HTR-8/SVneo (cell line): Measurements from ENCODE around the gene SORT1.
A peak's percentile ranks its signal among the peaks of the same experiment; 100 is the strongest.
"Not testable (repeated sequence)": the region's sequence is repeated elsewhere in the genome, so short reads cannot be mapped to it uniquely, and the experiment has no call there.

Experiments used
- DNase-seq: peaks from one replicate; pipeline ENCODE4 v3.0.0; 2011; ENCODE audit warnings: low spot score, mixed read lengths; ENCODE audit not compliant: insufficient read length
- FAIRE-seq: peaks from 2 replicates; lab custom pipeline; 2011; peaks lifted over from hg19 to GRCh38; lab: Jason Lieb, UNC

The SORT1 gene

DNA sequence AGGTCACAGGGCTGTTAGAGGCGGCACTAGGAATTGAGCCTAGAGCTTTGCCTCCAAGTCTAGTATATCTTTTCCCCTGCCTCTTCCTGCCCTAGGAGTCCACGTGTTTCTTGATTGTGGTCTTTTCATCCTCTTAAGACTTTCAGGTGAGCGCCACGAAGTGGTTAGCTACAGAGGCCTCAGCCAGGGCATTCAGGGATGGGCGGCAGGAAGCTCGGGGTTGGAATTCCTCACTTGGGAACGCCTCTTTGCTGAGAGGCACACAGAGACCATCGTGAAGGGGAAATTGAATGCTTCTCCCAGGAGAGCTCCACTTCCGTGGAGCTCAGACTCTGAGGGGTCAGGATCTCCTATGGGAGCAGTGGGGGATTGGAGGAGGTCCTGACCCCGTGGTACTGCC is 91.7 kb downstream of the SORT1 start:
- not testable (repeated sequence) for FAIRE-seq, DNase-seq

DNA sequence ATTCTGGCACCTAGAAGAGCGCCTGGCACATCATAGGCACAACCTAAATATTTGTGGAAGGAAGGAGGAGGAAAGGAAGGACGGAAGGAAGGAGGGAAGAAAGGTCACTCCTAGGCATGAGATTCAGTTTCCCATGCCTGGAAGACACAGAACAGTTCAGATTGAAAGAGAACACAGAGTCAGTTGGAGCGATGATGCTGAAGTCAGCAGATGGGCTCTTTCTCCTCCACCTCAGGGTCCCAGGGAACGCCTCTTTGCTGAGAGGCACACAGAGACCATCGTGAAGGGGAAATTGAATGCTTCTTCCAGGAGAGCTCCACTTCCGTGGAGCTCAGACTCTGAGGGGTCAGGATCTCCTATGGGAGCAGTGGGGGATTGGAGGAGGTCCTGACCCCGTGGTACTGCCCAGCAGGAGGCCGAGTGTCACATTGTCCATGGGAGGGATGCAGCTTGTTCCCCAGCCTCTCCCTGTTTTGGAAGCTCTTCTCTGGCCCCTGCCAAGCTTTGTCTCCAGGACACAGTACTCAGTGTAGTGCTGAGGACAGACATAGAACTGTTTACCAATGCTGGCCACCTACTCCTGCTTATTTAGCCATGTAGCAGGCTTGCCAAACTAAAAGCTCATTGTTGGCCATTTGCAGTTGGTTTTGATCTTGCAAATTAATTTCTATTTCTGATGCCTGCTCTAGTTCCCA is 93.3 kb downstream of the SORT1 start:
- no peak for FAIRE-seq
- DNase-seq = no peak

DNA sequence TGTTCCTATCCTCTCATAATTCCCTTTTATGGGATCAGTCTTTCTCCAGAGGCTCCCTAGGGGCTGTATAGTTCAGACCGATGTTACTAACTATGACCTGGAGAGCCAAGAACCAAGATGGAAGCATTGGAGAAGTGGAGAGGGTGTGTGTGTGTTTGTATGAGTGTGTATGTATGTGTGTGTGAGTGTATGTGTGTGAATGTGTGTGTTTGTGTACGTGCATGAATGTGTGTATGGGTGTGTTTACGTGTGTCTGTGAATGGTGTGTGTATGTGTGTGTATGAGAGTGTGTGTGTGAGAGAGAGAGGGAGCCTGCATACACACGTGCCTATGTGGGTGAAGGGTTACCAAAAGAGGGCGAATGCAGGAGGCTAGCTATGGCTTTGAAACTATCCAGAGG is 95.8 kb downstream of the SORT1 start:
- no peak for DNase-seq
- no peak for FAIRE-seq

DNA sequence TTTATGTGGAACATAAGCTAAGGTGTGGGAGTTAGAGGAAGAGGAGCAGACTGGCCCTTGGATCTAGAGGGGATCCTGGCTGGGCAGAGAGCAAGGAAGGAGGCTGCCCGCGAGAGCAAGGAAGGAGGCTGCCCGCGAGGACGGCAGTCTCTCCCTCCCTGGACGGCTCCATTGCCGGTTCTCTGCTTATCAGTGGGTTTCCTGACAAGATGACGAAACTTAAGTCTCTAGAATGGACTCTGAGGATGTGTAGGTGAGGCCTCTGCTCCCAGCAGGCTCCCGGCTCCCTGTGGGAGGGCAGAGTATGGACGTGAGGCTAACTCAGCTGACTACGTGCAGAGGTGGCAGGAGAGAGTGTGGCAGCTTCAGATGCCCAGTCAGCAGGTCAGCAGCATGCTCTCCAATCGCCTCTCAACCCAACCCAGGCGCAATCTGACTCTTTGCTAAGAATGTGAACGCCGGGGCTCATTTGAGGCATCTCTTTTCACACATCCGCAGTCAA is 97.0 kb downstream of the SORT1 start:
- FAIRE-seq (no peak), DNase-seq (no peak)

DNA sequence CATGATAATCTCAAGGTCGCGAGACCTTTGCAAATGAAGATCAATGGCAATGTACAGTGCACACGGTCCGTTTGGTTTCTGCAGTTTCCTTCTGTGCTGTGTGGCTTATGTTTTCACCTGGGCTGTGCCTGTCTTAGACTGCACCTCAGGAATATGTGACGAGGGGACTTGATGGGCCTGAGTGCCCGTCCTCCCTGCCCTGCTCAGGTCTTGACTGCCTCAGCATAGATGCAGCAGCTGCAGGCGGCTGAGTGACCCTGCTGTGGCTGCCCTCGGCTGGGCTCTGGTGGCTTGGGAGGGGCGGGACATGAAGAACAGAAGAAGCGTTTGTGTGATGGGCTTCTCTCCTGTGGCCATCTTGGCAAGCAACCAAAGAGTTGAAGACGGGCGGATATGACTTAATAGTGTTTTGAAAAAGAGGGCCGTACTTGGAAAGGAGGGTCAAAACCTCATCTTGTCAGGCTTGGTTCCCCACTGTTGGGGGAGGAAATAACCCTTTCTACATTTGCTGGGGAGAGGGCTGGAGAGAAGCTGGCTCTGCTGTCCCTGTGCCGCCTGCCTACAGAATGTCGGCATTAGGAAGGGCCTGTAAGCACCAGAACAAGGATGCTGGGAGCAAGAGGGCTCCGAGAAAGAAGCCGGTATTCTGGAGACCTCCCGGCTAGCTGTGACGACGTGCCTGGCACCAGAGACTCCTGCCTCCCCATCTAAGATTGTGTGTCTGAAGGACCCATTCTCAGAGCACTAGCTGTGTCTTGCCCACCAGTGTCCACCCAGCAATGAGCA is 98.0 kb downstream of the SORT1 start:
- FAIRE-seq (no peak), DNase-seq (no peak)

DNA sequence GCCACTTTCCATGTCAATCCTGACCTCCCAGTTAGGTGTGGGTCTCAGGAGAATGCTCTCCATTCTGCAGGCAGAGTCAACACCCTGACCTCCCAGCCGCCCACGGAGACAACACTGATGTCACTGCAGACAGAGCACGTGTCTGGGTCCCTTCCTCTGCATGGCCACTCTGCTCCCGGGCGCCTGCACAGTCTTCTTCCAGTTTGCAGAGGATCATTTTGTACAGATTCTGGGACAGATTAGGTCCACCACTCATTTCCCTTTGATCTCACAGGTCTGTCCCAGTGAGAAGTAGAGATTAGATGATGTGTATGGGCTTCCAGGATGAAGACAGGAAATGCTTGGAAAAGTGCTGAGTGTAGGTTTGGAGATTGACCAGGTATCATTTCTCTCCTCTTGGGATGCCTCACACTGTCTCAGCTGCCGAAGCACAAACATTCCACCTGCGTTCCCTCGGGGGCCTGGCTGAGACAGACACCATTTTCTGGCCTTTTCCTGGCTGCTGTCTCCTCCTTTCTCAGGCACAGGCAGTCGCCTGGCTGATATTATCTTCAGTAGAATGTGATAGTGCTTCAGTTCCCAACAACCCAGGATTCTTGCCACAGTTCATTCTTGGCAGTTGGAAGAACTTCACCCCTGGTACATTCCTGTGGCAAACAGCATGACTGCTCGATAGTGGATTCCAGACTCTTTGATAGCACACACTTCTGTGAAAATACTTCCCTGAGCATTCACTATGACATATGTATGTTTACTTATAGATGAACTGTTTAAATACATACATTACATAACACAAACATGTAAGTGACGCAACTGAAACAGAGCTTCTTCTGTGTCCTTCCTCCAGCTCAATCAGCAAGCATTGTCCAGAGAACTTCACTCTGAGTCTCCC is 98.8 kb downstream of the SORT1 start:
- DNase-seq = peak; percentile 35
- FAIRE-seq = no peak

DNA sequence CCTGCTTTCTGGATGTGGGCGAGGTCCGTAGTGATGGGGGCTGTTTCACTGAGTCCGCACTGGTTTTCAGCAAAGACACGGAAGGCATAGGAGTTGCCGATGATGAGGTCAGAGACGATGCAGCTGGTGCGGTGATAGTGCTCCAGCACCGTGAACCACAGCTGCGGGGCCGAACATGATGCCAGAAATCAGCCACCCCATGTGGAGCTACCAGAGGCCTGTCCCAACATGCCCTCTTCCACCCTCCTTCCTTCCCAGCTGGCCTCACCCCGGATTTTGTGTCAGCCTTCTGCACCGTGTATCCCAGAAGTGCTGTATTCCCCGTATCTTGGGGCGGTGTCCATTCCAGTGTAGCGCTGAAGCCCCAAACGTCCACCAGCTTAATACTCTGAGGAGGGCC is 100.9 kb downstream of the SORT1 start:
- no peak for DNase-seq
- no peak for FAIRE-seq

DNA sequence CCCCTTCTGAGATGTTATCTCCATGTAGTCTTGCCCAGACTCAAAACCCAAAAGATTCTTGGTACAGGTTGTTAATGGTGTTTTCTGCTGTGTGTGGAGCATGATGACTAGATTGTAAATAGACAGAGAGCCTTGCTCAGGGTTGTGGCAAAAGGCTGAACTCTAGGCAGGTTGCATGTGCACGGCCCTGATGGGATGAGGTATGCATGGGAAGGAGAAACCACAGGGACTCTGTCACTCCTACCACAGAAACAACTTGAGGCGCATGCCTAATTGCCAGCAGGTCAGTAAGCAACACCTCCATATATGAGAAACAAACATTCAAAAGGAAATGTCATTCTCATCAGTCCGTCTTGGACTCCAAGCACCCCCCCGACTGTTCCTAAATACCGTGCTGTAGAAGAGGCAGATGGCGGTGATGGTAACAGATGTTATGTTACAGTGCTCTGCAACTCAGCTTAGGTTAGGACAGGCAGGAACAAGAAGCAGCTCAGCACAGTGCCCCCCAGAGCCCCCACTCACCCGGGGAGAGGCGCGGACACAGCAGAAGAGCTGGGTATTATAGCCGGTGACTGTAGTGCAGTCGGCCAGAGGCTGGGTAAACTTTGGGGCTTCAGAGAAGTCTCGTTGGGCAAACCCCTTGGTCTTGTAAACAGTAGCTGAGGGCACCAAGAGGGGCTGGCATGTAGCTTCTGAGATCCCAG is 101.9 kb downstream of the SORT1 start:
- DNase-seq (no peak), FAIRE-seq (no peak)

DNA sequence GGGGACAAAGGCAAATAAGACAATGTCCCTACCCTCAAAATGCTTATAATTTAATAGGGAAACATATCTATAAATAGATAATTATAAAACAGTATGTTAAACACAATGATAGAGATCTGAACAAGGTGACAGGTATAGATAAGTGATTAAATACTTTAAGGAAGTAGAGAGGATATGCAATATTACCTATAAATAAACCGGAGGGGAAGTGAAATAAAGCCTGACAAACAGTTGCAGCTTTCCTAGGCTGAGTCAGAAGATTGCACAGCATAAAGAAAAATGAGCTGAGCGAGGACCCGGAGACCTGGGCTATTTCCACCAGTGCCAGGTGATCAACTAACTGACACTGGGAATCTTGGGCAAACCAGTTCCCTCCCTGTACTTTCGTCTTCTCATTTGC is 103.2 kb downstream of the SORT1 start:
- FAIRE-seq (no peak), DNase-seq (no peak)

DNA sequence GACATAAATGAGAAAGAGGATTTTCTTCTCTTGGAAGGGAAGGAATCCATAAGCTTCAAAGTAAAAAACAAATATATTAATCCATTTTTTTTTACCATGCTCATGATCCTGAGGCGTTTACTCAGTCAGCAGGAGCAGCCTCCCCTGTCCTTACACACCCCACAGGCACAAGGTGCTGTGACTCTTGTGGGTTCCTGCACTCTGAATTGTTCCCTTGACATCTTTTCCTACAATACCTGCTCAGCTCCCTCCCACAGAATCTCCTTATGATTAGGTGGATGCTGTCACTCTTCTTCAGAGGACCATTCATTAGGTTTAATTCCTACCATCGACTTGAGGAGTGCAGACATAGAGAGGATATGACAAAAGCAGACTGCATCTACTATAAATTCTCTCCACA is 104.7 kb downstream of the SORT1 start:
- DNase-seq (no peak), FAIRE-seq (no peak)

DNA sequence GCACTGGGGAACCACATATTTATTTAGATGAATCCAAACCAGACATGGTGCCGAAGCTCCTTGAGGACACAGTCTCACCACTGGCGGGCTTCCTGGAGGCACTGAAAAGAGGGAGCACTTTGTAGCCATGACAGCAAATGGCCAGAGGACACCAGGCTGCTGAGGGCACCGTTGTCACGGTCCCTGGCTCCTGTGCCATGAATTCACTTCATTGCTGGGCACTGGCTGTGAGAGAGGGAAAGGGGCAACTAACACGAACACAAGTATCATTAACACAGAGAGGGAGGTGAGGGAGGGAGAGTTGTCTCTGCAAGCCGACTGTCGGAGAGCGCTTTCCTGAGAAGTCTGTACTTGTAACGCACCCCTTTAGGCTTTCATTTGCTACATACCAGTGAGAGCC is 105.4 kb downstream of the SORT1 start:
- no peak for FAIRE-seq

DNA sequence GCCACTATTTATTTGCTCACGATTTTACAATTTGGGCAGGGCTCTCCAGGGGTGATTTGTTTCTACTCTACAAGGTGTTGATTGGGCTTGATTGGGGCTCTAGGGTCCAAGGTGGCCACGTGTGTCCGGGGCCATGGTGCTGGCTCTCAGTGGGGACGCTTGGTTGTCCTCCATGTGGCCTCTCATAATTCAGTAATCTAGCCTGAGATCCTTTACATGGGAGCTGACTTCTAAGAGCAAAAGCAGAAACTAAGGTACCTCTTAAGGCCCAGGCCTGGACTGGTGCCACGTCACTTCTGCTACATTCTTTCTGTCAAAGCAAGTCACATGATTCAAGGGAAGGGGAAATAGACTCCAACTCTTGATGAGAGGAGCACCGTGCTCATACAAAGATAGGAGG is 106.7 kb downstream of the SORT1 start:
- DNase-seq = no peak
- no peak for FAIRE-seq

More for the DNA sequence above, 105.4 kb downstream of the SORT1 start:
- no peak for DNase-seq

DNA sequence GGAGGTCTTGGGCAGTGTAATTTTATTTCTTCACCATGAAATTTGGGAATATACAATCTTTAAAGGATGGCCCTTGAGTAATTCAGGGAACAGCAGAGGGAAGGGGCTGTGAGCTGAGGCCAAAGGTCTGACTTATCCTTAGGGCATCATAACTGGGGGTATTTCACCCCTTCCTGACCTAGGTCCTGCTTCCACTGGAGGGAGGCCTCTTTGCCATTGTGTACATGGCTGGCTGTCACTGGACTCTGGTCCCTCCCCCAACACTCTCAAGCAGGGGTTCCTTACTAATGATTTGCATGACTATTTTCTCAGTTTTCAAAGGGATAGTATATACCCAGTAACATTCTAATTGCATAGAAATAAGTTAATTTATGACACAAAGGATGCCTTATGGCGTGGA is 107.6 kb downstream of the SORT1 start:
- FAIRE-seq = no peak
- no peak for DNase-seq

DNA sequence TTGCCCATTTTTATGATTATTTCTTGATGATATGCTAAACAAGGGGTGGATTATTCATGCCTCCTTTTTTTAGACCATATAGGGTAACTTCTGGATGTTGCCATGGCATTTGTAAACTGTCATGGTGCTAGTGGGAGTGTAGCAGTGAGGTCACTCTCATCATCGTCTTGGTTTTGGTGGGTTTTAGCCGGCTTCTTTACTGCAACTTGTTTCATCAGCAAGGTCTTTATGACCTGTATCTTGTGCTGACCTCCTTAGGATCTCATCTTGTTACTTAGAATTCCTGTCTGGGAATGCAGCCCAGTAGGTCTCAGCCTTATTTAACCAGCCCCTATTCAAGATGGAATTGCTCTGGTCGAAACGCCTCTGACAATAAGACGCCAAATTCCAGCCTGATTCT is 111.0 kb downstream of the SORT1 start:
- not testable (repeated sequence) for FAIRE-seq

DNA sequence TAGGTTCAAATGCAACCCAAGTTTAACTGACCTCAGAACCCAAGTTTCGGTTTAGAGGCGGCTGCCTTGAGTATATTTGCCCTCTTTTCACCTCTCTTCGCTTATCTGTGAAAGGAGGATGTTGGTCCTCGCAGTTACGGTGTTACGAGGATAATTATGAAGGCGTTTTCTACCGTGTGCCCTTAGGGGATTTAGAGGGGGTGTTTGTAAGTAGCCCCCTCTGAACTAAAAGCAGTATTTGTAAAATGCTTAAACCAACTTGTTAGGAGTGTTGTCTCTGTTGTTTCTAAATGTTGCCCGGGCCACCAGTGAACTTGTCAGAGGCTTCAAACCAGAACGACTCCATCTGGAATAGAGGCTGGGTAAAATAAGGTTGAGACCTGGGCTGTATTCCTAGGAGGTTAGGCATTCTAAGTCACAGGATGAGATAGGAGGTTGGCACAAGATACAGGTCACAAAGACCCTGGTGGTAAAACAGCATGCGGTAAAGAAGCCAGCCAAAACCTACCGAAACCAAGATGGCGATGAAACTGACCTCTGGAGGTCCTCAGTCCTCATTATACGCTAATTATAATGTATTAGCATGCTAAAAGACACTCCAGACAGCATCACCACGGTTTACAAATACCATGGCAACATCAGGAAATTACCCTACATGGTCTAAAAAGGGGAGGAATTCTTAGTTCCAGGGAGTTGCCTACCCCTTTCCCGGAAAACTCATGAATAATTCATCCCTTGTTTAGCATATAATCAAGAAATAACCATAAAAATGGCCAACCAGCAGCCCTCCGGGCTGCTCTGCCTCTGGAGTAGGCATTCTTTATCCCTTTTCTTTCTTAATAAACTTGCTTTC is 113.7 kb downstream of the SORT1 start:
- DNase-seq = no peak
- no peak for FAIRE-seq

More for the DNA sequence above, 111.0 kb downstream of the SORT1 start:
- not testable (repeated sequence) for DNase-seq

DNA sequence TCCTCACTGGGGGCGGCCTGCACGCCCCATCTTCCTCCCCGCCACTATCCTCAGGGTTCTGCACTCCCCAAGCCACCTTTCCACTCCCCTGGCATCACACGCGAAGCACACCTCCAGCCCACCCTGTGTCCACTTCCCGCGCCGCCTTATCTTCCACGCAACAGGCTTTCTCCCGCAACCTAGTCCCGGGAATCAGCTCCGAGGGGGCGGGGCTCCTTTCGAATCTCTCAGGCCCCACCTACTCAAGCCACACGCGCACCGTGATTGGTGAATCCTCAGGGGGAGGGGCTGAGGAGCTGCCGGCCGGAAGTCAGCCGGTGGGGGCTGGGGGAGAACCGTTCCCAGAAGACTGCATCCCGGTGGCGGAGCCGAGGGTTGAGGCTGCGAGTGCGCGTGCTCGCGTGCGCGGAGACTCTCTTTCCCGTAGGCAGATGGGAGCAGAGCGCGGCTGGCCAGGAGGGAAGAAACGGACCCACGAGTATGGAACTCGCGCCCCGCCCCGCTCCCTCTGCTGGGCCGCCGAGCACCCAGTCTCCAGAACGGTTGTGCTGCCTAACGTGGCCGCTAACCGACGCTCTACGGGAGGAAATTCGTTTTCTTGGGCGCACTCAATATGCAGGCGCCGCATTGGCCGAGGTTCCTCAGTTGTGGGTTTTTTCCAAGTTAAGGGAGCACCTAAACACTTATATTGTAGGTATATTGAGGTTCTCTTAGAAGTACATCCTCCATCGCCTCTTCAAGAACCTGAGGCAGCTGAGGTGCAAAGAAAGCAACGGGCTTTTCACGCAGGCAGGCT is 114.6 kb downstream of the SORT1 start, which contains the start of gene PSRC1:
Gene PSRC1, minus strand, starts transcription at position 194 of the 796 bp plus-strand sequence.
- DNase-seq = peak; percentile 91
- peak; percentile 51 for FAIRE-seq

DNA sequence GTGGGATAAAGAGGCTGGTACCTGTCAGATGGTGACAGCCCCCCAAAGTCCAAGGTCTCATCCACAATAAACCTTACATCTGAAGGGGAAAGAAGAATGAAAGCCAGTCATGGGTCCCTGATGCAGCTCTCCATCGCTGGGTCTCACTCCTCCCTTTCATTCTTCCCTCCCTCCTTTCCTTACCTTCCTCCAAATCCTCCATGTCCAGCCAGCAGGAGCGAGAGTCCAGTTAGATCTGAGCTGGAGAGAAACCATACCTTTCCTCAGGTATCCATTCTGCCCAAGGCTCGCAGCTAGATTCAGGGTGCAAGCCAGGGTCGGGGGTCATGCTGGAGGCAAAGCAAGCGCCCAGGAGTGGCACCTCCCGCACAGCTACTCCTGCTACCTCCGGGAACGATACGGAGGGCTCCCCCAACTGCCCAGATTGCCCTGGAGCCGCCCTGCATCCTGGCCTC is 115.2 kb downstream of the SORT1 start:
- DNase-seq = no peak
- FAIRE-seq = no peak
